PC-9 (cell line): Measurements from ENCODE around the gene ANKRD13A.

Experiments
- EZH2 ChIP-seq: fragments of 200-600 bp; sonication (generic); IDR thresholded peaks from 2 replicates; pipeline ENCODE4 v1.8.0; 2017; ENCODE audit warnings: antibody characterized with exemption, low read depth
- TF ChIP-seq, protein P1 (sequence below): fragments of 200-600 bp; sonication (generic); conservative IDR thresholded peaks from 2 replicates; pipeline ENCODE4 v1.6.1; 2017; ENCODE audit warnings: mixed run types, antibody characterized with exemption, mild to moderate bottlenecking, moderate library complexity

DNA sequence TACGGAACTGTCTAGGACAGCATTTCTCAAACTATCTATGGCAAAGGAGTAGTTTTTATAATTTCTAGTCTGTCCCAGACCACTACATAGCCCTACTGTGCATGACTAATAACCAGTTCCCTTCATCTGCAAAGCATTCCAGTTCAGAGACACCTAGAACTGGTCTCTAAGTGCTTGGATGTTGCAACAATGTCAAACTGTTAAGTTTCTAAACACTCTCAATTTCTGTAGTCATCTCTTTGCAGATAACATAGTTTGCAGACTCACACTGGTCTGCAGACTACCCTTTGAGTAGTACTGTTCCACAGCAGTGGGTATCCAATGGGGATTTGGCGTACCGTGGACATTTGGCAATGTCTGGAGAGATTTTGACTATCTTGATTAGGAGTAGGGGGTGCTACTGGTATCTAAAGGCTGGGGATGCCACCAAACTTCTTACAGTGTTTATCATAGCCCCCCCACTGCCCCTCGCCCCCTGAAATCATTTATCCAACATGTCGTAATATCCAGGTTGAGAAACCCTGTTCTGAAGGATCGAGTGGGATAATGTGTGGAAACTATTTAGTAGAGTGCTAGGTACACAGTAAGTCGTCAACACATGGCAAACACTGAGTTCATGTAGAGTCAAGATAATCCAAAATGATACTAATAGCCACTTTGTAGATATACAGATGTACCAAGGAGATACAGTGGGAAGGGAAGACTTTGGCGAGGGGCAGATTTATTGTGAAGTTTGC lies 47.4 kb downstream of the ANKRD13A start:
- TF ChIP-seq, protein P1, sequence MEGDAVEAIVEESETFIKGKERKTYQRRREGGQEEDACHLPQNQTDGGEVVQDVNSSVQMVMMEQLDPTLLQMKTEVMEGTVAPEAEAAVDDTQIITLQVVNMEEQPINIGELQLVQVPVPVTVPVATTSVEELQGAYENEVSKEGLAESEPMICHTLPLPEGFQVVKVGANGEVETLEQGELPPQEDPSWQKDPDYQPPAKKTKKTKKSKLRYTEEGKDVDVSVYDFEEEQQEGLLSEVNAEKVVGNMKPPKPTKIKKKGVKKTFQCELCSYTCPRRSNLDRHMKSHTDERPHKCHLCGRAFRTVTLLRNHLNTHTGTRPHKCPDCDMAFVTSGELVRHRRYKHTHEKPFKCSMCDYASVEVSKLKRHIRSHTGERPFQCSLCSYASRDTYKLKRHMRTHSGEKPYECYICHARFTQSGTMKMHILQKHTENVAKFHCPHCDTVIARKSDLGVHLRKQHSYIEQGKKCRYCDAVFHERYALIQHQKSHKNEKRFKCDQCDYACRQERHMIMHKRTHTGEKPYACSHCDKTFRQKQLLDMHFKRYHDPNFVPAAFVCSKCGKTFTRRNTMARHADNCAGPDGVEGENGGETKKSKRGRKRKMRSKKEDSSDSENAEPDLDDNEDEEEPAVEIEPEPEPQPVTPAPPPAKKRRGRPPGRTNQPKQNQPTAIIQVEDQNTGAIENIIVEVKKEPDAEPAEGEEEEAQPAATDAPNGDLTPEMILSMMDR, result no peak
- no peak for TF ChIP-seq EZH2
